Right lobe of liver (tissue), 6 donors: ENCODE results near the gene PRM2. TPM values are rescaled to one million over a fixed set of nuclear protein-coding genes. Genes with fewer than 3 reads are reported as not detected.

ENCODE experiments used
- ATAC-seq, 4 donors: fragments of 200-7000 bp; cut with Tn5 transposase; one replicate each; pipeline ENCODE4 v1.9.1; 2020; ENCODE audit warnings: mild to moderate bottlenecking in 4 of 4, moderate library complexity in 4 of 4
- DNase-seq, 3 donors: peaks; one replicate each; pipeline ENCODE4 v3.0.0-alpha.2; 2020
- H3K27ac ChIP-seq, 3 donors: fragments of 200-600 bp; one replicate each; pipeline ENCODE4 v1.8.0; 2022
- H3K27me3 ChIP-seq, 2 donors: fragments of 200-600 bp; one replicate each; pipeline ENCODE4 v1.8.0; 2022
- H3K36me3 ChIP-seq, 4 donors: fragments of 200-600 bp; sonication (generic) in 1 of 4; one replicate each; pipeline versions ENCODE4 v1.5.1 to v1.8.0; 2017 to 2022; ENCODE audit warnings: control low read depth in 1 of 4
- H3K4me1 ChIP-seq, 4 donors: fragments of 200-600 bp; sonication (generic) in 1 of 4; one replicate each; pipeline versions ENCODE4 v1.5.1 to v1.8.0; 2017 to 2022; ENCODE audit warnings: control low read depth in 1 of 4
- H3K4me3 ChIP-seq, 3 donors: fragments of 200-600 bp; one replicate each; pipeline ENCODE4 v1.8.0; 2022
- H3K9me3 ChIP-seq, 4 donors: fragments of 200-600 bp; sonication (generic) in 1 of 4; one replicate each; pipeline versions ENCODE4 v1.5.1 to v1.8.0; 2017 to 2022; ENCODE audit warnings: control low read depth in 1 of 4
- POLR2A ChIP-seq: fragments of 450-650 bp; IDR thresholded peaks from one replicate; pipeline ENCODE4 v1.6.1; 2017; ENCODE audit warnings: antibody characterized with exemption, mild to moderate bottlenecking
- WGBS: methylation state at CpG from one replicate; pipeline ENCODE4 v1.1.6; 2018; ENCODE audit warnings: low coverage, low lambda C conversion rate; ENCODE audit not compliant: insufficient coverage; ENCODE audit errors: missing lambda C conversion rate; 5-methylcytosine and 5-hydroxymethylcytosine counted together
- intact Hi-C, 2 donors: fragments of 100-400 bp; cut with DNase I; formaldehyde crosslinking; loops; one replicate each; pipeline versions ENCODE4 v1.11.2 to v1.14.1; 2022
- total RNA-seq, 6 experiments: library from RNA; depleted of rRNA in 2 of 6; stranded (reverse); fragments of >200 nt in 2 of 6; fragmentation: NEBNext Ultra II Directional in 3 of 6; extraction: Animal tissue kit (Norgen Biotek cat#: 25700) in 3 of 6; gene quantifications; one replicate each; pipeline versions ENCODE4 v1.1.0 to v1.2.4, GENCODE V29; 2016 to 2023
- TF ChIP-seq, protein P1 (sequence below), 4 donors: fragments of 200-600 bp in 3 of 4; fragments of 450-650 bp in 1 of 4; IDR thresholded peaks; one replicate each; pipeline versions ENCODE4 v1.5.1 to v1.8.0; 2016 to 2022; ENCODE audit warnings: antibody characterized with exemption in 4 of 4, mild to moderate bottlenecking in 2 of 4
- donor health status: DM: no; HTN: yes; CAD: no.
- donor health status: DM: no; HTN: no; CAD: no.
- donor health status: DM: no; HTN: no; CAD: no.
- donor health status: DM: no; HTN: yes; CAD: no.
- donor health status: DM: no; HTN: yes; CAD: no.

PRM2 gene
- total RNA-seq, 6 experiments from 2014 or later = not detected

DNA sequence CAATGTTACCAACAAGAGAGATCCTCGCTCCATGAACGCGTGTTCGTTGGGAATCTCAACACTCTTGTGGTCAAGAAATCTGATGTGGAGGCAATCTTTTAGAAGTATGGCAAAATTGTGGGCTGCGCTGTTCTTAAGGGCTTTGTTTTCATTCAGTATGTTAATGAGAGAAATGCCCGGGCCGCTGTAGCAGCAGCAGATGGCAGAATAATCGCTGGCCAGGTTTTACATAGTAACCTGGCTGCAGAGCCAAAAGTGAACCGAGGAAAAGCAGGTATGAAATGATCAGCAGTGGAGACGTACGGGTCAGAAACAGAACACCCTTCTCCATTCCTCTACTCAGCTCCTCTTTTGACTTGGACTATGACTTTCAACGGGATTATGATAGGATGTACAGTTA is 33.6 kb downstream of the PRM2 start:
- no peak for DNase-seq
- intact Hi-C loops = no loop called here
- 80% methylated on average over 9 of the region's 12 CpGs for WGBS
- ATAC-seq = no peak
- Histone ChIP-seq H3K27ac (no peak overlapping the region), H3K36me3 (no peaks in the 10 kb centered on the region), H3K9me3 (no peaks in the 10 kb centered on the region), H3K4me3 (no peak overlapping the region), H3K4me1 (peaks cover 0 to 13% (median 4%) of the 10 kb centered on the region in 4 donors), H3K27me3 (no peaks in the 10 kb centered on the region)
- TF ChIP-seq, protein P1, sequence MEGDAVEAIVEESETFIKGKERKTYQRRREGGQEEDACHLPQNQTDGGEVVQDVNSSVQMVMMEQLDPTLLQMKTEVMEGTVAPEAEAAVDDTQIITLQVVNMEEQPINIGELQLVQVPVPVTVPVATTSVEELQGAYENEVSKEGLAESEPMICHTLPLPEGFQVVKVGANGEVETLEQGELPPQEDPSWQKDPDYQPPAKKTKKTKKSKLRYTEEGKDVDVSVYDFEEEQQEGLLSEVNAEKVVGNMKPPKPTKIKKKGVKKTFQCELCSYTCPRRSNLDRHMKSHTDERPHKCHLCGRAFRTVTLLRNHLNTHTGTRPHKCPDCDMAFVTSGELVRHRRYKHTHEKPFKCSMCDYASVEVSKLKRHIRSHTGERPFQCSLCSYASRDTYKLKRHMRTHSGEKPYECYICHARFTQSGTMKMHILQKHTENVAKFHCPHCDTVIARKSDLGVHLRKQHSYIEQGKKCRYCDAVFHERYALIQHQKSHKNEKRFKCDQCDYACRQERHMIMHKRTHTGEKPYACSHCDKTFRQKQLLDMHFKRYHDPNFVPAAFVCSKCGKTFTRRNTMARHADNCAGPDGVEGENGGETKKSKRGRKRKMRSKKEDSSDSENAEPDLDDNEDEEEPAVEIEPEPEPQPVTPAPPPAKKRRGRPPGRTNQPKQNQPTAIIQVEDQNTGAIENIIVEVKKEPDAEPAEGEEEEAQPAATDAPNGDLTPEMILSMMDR (IDR thresholded peaks at IDR 0.05) = no peak
- TF ChIP-seq POLR2A = no peak

DNA sequence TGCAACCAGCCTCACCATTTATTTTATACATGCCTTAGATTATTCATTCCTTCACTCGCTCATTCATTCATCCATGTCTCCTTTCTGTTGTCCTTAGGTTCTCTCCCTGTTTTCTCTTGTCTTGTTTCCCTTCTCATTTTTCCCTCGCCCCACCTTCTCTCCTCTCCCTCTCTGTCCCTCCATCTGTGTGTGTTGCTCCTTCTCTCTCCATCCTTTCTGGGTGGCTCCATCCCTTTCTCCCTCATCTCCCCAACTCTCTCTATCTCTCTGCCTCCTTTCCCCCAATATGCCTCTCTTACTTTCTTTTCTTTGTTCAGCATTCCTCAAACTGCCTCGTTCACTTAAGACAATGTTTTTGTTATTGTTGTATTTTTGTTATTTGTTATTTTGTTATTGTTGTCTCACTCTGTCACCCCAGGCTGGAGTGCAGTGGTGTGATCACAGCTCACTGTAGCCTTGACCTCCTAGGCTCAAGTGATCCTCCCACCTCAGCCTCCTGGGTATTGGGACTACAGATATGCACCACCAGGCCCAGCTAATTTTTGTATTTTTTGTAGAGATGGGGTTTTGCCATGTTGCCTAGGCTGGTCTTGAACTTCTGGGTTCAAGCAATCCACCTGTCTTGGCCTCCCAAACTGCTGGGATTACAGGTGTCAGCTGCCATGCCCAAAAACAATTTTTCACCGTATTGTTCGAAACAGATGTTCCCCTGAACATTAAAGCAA is 34.6 kb downstream of the PRM2 start:
- TF ChIP-seq, protein P1 (IDR thresholded peaks at IDR 0.05) = no peak
- no peak for TF ChIP-seq POLR2A
- WGBS = 85% methylated on average over 4 of the region's 5 CpGs
- intact Hi-C loops = no loop called here
- ATAC-seq = no peak
- Histone ChIP-seq H3K36me3 (no peaks in the 10 kb centered on the region), H3K4me3 (no peak overlapping the region), H3K27ac (no peak overlapping the region), H3K9me3 (no peaks in the 10 kb centered on the region), H3K4me1 (peaks cover 0 to 13% (median 4%) of the 10 kb centered on the region in 4 donors), H3K27me3 (no peaks in the 10 kb centered on the region)
- DNase-seq = no peak

DNA sequence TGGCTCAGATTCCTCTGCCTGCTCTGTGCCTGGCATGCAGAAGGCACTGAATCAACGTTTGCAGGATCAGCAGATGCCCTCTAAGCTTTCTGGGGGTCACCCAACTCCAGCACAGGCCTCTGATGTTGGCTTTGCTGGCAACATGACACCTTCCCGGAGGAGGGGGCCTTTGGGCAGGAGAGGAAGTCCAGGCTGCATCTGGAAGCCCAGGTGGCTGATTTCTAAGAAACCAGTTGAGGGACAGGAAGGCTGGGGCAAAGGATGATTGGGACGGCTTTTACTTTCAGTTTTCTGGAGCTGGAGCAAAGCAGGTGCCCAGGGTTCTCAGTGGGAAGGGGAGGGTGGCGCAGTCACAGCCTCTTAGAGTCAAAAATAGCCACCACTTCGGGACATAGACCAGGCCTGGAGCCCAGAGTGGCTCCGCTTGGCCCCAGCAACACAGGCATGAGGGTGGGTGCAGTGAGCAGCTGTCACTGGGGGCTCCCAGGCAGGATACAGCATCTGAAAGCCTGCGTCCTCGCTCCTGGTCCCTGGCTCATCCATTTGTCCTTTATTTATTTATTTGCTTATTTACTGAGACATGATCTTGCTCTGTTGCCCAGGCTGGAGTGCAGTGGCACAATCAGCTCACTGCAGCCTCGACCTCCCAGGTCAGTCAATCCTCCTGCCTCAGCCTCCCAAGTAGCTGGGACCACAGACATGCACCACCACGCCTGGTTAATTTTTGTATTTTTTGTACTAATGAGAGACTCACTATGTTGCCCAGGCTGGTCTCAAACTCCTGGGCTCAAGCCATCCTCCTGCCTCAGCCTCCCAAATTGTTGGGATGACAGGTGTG is 35.4 kb downstream of the PRM2 start:
- 44% methylated on average over 6 of the region's 10 CpGs for WGBS
- Histone ChIP-seq H3K4me1 (peaks cover 0 to 12% (median 3%) of the 10 kb centered on the region in 4 donors), H3K27me3 (no peaks in the 10 kb centered on the region), H3K4me3 (no peak overlapping the region), H3K36me3 (no peaks in the 10 kb centered on the region), H3K9me3 (no peaks in the 10 kb centered on the region), H3K27ac (no peak overlapping the region)
- DNase-seq (no peak), ATAC-seq (peak in 2 of 4 donors; percentile 37 to 41)
- TF ChIP-seq POLR2A = no peak
- TF ChIP-seq, protein P1 (IDR thresholded peaks at IDR 0.05) = no peak
- intact Hi-C loops = no loop called here

DNA sequence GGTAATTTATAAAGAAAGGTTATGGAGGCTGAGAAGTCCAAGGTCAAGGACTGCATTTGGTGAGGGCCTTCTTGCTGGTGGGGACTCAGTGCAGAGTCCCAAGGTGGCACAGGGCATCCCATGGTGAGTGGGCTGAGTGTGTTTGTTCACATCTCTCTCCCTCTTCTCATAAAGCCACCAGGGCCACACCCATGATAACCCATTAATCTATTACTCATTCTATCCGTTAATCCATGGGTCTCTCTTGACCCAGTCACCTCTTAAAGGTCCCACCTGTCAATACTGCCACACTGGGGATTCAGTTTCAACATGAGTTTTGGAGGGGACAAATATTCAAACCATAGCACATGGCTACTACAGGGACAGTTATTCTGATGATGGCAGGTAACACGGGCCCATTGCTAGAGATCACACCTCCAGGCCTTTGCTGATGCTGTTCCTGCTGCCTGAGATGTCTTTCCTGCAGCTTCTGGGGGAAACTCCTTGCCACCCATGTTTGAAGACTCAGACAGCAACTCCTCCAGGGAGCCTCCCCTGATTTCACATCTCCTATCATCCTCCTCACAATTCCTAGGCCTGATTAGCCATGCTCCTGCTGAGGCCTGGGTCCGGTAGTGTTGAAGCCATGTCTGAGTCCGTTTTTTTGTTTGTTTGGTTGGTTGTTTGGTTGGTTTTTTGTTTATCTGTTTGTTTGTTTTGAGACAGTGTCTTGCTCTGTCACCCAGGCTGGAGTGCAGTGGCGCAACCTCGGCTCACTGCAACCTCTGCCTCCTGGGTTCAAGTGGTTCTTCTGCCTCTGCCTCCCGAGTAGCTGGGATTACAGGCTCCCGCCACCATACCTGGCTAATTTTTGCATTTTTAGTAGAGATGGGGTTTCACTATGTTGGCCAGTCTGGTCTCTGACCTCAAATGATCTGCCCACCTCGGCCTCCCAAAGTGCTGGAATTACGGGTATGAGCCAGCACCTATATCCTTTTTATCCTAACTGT is 36.3 kb downstream of the PRM2 start:
- no peaks in the 10 kb centered on the region for H3K27me3 ChIP-seq
- DNase-seq (no peak), ATAC-seq (no peak)
- intact Hi-C loops = no loop called here
- 84% methylated on average over 9 of the region's 10 CpGs for WGBS
- H3K4me1 ChIP-seq = peaks cover 0 to 10% (median 2%) of the 10 kb centered on the region in 4 donors
- H3K9me3 ChIP-seq = no peaks in the 10 kb centered on the region
- TF ChIP-seq POLR2A = no peak
- TF ChIP-seq, protein P1 (IDR thresholded peaks at IDR 0.05) = no peak
- no peak overlapping the region for H3K27ac ChIP-seq
- no peaks in the 10 kb centered on the region for H3K36me3 ChIP-seq
- H3K4me3 ChIP-seq = no peak overlapping the region
